Parathyroid adenoma (tissue), 2 donors: ENCODE data around the gene CACNA1C.

ENCODE experiments used
- H2AFZ ChIP-seq: fragments of 300-600 bp; sonication (generic); one replicate; pipeline ENCODE4 v1.7.0; 2017; ENCODE audit warnings: antibody characterized with exemption, mild to moderate bottlenecking
- H3K27ac ChIP-seq: fragments of 300-600 bp; sonication (generic); one replicate; pipeline ENCODE4 v1.7.0; 2017
- H3K27me3 ChIP-seq: fragments of 300-600 bp; sonication (generic); one replicate; pipeline ENCODE4 v1.7.0; 2017; ENCODE audit warnings: low read length; ENCODE audit not compliant: control insufficient read depth, insufficient read depth
- H3K36me3 ChIP-seq: fragments of 300-600 bp; sonication (generic); one replicate; pipeline ENCODE4 v1.7.0; 2017; ENCODE audit warnings: low read length; ENCODE audit not compliant: control insufficient read depth, insufficient read depth
- H3K4me1 ChIP-seq: fragments of 300-600 bp; sonication (generic); one replicate; pipeline ENCODE4 v1.7.0; 2017; ENCODE audit warnings: control low read depth
- H3K4me2 ChIP-seq: fragments of 300-600 bp; sonication (generic); one replicate; pipeline ENCODE4 v1.7.0; 2017; ENCODE audit warnings: low read length
- H3K4me3 ChIP-seq: fragments of 300-600 bp; sonication (generic); one replicate; pipeline ENCODE4 v1.7.0; 2017; ENCODE audit warnings: low read depth, low read length
- H3K79me2 ChIP-seq: fragments of 300-600 bp; sonication (generic); one replicate; pipeline ENCODE4 v1.7.0; 2017; ENCODE audit warnings: control low read depth
- H3K9ac ChIP-seq: fragments of 300-600 bp; sonication (generic); one replicate; pipeline ENCODE4 v1.7.0; 2017; ENCODE audit warnings: mild to moderate bottlenecking
- H3K9me3 ChIP-seq: fragments of 300-600 bp; sonication (generic); one replicate; pipeline ENCODE4 v1.7.0; 2017; ENCODE audit warnings: low read length; ENCODE audit not compliant: control insufficient read depth
- TF ChIP-seq, protein P1 (sequence below): fragments of 300-600 bp; sonication (generic); IDR thresholded peaks from one replicate; pipeline ENCODE4 v1.7.0; 2017; ENCODE audit warnings: antibody characterized with exemption, mild to moderate bottlenecking
- donor health status: primary hyperparathyroidism.

CACNA1C gene

DNA sequence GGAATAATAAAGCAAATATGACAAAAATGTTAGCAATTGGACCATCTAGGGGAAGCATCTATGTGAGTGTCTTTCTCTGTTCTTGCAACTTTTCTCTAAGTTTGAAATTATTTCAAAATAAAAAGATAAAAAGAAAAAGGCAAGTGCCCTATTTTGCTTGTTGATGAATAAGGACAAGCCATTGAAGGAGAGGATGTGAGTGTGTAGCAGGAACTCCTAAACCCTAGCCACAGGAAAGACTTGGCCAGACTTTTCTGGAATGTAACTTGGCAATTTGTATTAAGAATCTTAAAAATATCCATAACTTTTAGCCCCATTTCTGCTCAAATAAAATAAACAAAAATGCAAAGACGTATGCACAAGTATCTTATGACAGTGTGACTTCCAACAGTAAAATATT, 279.4 kb downstream of the CACNA1C start:
- no peak overlapping the region for H3K4me2 ChIP-seq

DNA sequence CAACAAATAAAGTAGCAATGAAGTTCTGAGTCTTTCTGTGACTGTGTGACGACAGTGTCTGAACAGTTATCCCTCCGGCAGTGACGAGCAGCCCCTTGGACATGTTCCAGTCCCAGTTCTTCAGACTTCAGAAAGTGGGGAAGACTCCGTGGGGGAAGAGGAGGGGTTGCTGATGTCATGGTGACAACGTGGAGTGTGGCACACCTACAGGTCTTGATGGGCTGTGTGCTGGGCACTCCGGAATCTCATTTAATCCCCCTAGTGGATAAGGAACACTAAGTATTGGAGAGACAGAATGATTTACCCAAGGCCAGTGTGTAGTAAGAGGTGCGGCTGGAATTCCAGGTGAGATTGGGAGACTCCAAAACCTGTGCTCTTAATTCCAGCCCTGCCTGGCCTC, 280.2 kb downstream of the CACNA1C start:
- Histone ChIP-seq H3K79me2 (no peaks in the 10 kb centered on the region), H3K36me3 (no peaks in the 10 kb centered on the region), H3K27me3 (no peaks in the 10 kb centered on the region), H3K9ac (no peak overlapping the region), H3K4me1 (no peaks in the 10 kb centered on the region), H3K27ac (no peak overlapping the region), H3K4me2 (no peak overlapping the region), H3K4me3 (no peak overlapping the region), H2AFZ (no peak overlapping the region), H3K9me3 (no peaks in the 10 kb centered on the region)
- TF ChIP-seq, protein P1, sequence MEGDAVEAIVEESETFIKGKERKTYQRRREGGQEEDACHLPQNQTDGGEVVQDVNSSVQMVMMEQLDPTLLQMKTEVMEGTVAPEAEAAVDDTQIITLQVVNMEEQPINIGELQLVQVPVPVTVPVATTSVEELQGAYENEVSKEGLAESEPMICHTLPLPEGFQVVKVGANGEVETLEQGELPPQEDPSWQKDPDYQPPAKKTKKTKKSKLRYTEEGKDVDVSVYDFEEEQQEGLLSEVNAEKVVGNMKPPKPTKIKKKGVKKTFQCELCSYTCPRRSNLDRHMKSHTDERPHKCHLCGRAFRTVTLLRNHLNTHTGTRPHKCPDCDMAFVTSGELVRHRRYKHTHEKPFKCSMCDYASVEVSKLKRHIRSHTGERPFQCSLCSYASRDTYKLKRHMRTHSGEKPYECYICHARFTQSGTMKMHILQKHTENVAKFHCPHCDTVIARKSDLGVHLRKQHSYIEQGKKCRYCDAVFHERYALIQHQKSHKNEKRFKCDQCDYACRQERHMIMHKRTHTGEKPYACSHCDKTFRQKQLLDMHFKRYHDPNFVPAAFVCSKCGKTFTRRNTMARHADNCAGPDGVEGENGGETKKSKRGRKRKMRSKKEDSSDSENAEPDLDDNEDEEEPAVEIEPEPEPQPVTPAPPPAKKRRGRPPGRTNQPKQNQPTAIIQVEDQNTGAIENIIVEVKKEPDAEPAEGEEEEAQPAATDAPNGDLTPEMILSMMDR = no peak

More for the DNA sequence above, 279.4 kb downstream of the CACNA1C start:
- no peaks in the 10 kb centered on the region for H3K9me3 ChIP-seq
- no peaks in the 10 kb centered on the region for H3K36me3 ChIP-seq
- H3K27me3 ChIP-seq = no peaks in the 10 kb centered on the region
- H3K4me1 ChIP-seq = no peaks in the 10 kb centered on the region
- no peak overlapping the region for H3K4me3 ChIP-seq
- H3K27ac ChIP-seq = no peak overlapping the region
- no peak overlapping the region for H2AFZ ChIP-seq
- H3K9ac ChIP-seq = no peak overlapping the region
- TF ChIP-seq, protein P1 = no peak
- H3K79me2 ChIP-seq = no peaks in the 10 kb centered on the region

DNA sequence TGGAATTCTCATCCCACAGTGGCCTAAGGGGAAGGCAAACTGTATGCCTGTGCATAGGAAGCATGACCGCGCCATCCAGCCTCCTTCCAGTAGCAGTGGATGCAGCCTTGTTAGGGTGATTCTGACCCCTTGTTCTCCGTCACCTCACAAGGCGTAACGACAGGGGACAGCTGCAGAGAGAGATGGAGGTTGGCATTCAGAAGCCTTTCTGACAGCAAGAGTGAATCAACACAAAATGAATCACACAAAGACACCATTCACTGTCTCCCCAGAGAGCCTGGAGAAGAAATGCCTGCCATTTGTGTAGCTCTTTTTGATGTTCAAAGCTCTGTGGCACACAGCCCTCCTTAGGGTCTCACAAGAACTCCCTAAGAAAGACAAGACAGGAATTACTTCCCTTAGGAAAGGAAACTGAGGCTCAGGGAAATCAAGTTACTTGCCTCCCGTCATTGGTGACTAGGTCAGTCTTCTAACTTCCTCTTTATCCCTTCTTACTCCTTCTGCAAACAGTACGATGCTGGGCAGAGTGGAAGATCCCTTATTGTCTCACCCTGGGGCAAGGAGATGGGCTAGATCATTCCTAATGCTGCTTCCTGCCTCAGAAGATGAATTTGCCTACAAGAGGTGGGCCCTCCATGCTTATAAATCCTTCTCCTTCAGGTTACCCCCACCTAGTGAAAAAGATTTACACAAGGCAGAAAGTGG, 280.9 kb downstream of the CACNA1C start:
- Histone ChIP-seq H3K36me3 (no peaks in the 10 kb centered on the region), H3K4me3 (no peak overlapping the region), H3K79me2 (no peaks in the 10 kb centered on the region), H3K4me1 (no peaks in the 10 kb centered on the region), H2AFZ (no peak overlapping the region), H3K4me2 (no peak overlapping the region), H3K9ac (no peak overlapping the region), H3K27ac (no peak overlapping the region), H3K27me3 (no peaks in the 10 kb centered on the region), H3K9me3 (no peaks in the 10 kb centered on the region)
- TF ChIP-seq, protein P1 = no peak

DNA sequence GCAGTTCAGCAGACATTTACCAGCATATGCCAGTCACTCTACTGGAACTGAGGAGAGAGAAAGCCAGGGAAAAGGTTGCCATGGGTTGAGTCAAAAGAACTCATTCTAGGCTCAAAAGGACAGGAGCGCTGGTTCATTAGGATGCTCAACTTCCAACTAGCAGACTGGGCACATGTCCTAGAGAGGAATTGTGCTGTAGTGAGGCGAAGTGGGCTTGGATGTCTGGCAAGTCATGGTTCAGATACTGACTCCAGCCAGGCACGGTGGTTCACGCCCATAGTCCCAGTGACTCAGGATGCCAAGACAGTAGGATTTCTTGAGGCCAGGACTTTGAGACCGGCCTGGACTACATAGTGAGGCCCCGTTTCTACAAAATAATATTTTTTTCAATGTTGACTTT, 281.5 kb downstream of the CACNA1C start:
- Histone ChIP-seq H3K36me3 (no peaks in the 10 kb centered on the region), H2AFZ (no peak overlapping the region), H3K4me1 (no peaks in the 10 kb centered on the region), H3K27me3 (no peaks in the 10 kb centered on the region), H3K79me2 (no peaks in the 10 kb centered on the region), H3K9ac (no peak overlapping the region), H3K4me2 (no peak overlapping the region), H3K4me3 (no peak overlapping the region), H3K27ac (no peak overlapping the region), H3K9me3 (no peaks in the 10 kb centered on the region)
- TF ChIP-seq, protein P1 = no peak

DNA sequence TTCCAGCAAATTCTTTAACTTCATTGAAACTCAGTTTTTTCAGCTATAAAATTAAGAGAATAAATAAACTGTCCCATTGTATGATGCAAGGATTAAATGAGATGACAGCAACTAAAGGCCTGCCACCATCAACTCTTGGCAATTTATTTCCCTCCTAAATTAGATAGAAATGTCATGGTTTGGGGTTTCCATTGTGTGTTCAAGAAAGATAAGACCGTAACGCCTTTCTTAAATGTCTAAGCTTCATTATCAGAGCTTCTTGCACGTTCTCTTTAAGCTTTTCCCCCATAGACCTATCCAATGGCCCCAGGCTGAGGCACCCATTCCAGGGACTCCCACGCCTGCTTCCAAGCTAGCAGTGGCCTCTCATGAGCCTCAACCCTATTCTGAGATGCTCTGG, 281.9 kb downstream of the CACNA1C start:
- Histone ChIP-seq H3K9ac (no peak overlapping the region), H3K4me2 (no peak overlapping the region), H3K4me3 (no peak overlapping the region), H3K79me2 (no peaks in the 10 kb centered on the region), H3K4me1 (no peaks in the 10 kb centered on the region), H3K9me3 (no peaks in the 10 kb centered on the region), H3K36me3 (no peaks in the 10 kb centered on the region), H2AFZ (no peak overlapping the region), H3K27me3 (no peaks in the 10 kb centered on the region), H3K27ac (no peak overlapping the region)
- TF ChIP-seq, protein P1 = no peak
